ENCODE results near the gene LRP1B.

The LRP1B gene

DNA sequence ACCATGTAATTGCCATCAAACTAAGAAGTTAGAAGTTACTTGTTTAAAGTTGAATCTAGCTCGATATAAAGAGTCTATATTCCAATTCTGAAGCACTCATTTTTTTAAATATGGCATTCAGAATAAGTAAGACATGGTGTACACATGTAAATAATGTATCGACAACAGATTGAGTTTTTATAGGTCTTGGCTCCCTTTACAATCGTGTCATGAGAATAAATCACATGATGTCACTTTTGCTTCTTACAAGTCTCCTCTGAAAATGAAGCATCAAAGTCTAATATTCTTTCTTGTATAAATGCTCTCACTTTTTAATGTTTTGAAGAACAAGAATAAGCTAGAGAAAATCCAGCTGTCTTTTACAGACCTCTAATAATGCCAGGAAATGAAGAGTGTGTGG lies 33.1 kb downstream of the LRP1B start:
- Histone ChIP-seq H3K27me3 (ENCODE audit: insufficient read depth, low read length) (no peaks in the 10 kb centered on the region), H3K79me2 (ENCODE audit: insufficient read depth, low read length) (no peaks in the 10 kb centered on the region), H3K9me3 (ENCODE audit: low read length) (no peaks in the 10 kb centered on the region), H2AFZ (ENCODE audit: low read length) (no peak overlapping the region), H3K4me2 (ENCODE audit: low read length) (no peak overlapping the region), H4K20me1 (ENCODE audit: insufficient read depth, low read length) (no peaks in the 10 kb centered on the region), H3K4me3 (ENCODE audit: low read depth, low read length, poor library complexity, severe bottlenecking) (no peak overlapping the region), H3F3A (ENCODE audit: insufficient read depth, low read length) (no peaks in the 10 kb centered on the region), H3K9ac (ENCODE audit: low read length) (no peak overlapping the region), H3K4me1 (ENCODE audit: insufficient read depth, low read length, severe bottlenecking) (no peaks in the 10 kb centered on the region), H3K36me3 (ENCODE audit: insufficient read depth, low read length) (no peaks in the 10 kb centered on the region), H3K9me2 (ENCODE audit: low read depth, low read length) (no peaks in the 10 kb centered on the region), H3K27ac (ENCODE audit: low read depth, low read length, poor library complexity, severe bottlenecking) (no peak overlapping the region)
- no peak for TF ChIP-seq EZH2 (IDR thresholded peaks at IDR 0.05; ENCODE audit: borderline replicate concordance, low read length)
- TF ChIP-seq, protein P1, sequence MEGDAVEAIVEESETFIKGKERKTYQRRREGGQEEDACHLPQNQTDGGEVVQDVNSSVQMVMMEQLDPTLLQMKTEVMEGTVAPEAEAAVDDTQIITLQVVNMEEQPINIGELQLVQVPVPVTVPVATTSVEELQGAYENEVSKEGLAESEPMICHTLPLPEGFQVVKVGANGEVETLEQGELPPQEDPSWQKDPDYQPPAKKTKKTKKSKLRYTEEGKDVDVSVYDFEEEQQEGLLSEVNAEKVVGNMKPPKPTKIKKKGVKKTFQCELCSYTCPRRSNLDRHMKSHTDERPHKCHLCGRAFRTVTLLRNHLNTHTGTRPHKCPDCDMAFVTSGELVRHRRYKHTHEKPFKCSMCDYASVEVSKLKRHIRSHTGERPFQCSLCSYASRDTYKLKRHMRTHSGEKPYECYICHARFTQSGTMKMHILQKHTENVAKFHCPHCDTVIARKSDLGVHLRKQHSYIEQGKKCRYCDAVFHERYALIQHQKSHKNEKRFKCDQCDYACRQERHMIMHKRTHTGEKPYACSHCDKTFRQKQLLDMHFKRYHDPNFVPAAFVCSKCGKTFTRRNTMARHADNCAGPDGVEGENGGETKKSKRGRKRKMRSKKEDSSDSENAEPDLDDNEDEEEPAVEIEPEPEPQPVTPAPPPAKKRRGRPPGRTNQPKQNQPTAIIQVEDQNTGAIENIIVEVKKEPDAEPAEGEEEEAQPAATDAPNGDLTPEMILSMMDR (IDR thresholded peaks at IDR 0.05; ENCODE audit: low read length) = no peak

DNA sequence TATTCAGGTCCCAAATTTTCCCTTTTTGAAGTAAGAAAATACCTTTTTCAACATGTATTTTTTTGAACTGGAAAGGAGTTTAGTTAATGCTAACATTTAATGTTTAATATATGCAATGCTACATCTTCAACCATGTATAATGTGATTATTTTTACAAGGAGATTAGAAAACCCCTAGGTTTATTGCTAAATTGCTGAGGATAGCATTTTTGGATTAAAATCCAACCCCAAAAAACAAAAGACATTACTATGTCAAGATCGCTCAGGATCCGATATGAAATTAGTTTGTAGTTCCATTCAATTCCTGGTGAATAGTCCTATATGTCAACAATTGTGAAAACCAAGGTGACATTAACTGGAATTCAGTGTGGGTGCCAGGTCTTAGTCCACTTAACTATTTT lies 35.2 kb downstream of the LRP1B start:
- no peak overlapping the region for H2AFZ ChIP-seq (ENCODE audit: low read length)
- H3K9me2 ChIP-seq (ENCODE audit: low read depth, low read length) = no peaks in the 10 kb centered on the region
- H4K20me1 ChIP-seq (ENCODE audit: insufficient read depth, low read length) = no peaks in the 10 kb centered on the region
- no peak overlapping the region for H3K4me2 ChIP-seq (ENCODE audit: low read length)
- H3K79me2 ChIP-seq (ENCODE audit: insufficient read depth, low read length) = no peaks in the 10 kb centered on the region
- no peak overlapping the region for H3K27ac ChIP-seq (ENCODE audit: low read depth, low read length, poor library complexity, severe bottlenecking)
- no peak overlapping the region for H3K4me3 ChIP-seq (ENCODE audit: low read depth, low read length, poor library complexity, severe bottlenecking)
- no peak overlapping the region for H3K9ac ChIP-seq (ENCODE audit: low read length)
- no peaks in the 10 kb centered on the region for H3K9me3 ChIP-seq (ENCODE audit: low read length)
- H3K4me1 ChIP-seq (ENCODE audit: insufficient read depth, low read length, severe bottlenecking) = no peaks in the 10 kb centered on the region
- no peaks in the 10 kb centered on the region for H3F3A ChIP-seq (ENCODE audit: insufficient read depth, low read length)
- no peaks in the 10 kb centered on the region for H3K27me3 ChIP-seq (ENCODE audit: insufficient read depth, low read length)
- no peaks in the 10 kb centered on the region for H3K36me3 ChIP-seq (ENCODE audit: insufficient read depth, low read length)
- TF ChIP-seq, protein P1 (IDR thresholded peaks at IDR 0.05; ENCODE audit: low read length) = no peak
- TF ChIP-seq EZH2 (IDR thresholded peaks at IDR 0.05; ENCODE audit: borderline replicate concordance, low read length) = no peak

DNA sequence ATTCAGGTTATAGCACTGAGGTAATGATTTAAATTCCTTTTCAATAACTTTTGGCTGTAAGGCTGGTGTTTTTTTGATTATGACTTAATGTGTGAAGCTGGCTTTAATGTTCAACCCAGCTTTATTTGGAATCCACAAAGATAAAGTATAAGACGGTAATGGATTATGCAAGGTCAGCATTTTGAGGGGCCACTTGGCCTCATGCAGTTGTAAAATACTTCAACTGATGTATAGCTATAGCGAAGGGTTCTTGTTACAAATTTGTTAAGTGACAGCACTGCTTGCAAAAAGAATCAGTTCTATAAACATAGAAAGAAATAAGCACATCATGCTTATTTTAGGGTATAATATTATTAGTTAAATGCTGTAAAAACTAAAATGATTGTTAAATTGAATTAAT lies 36.6 kb downstream of the LRP1B start:
- Histone ChIP-seq H3K4me3 (ENCODE audit: low read depth, low read length, poor library complexity, severe bottlenecking) (no peak overlapping the region), H3K27ac (ENCODE audit: low read depth, low read length, poor library complexity, severe bottlenecking) (no peak overlapping the region), H3K36me3 (ENCODE audit: insufficient read depth, low read length) (no peaks in the 10 kb centered on the region), H3K9me2 (ENCODE audit: low read depth, low read length) (no peaks in the 10 kb centered on the region), H3F3A (ENCODE audit: insufficient read depth, low read length) (no peaks in the 10 kb centered on the region), H2AFZ (ENCODE audit: low read length) (no peak overlapping the region), H3K4me2 (ENCODE audit: low read length) (no peak overlapping the region), H3K79me2 (ENCODE audit: insufficient read depth, low read length) (no peaks in the 10 kb centered on the region), H3K9me3 (ENCODE audit: low read length) (no peaks in the 10 kb centered on the region), H3K27me3 (ENCODE audit: insufficient read depth, low read length) (no peaks in the 10 kb centered on the region), H4K20me1 (ENCODE audit: insufficient read depth, low read length) (no peaks in the 10 kb centered on the region), H3K9ac (ENCODE audit: low read length) (no peak overlapping the region), H3K4me1 (ENCODE audit: insufficient read depth, low read length, severe bottlenecking) (no peaks in the 10 kb centered on the region)
- TF ChIP-seq, protein P1 (IDR thresholded peaks at IDR 0.05; ENCODE audit: low read length) = no peak
- TF ChIP-seq EZH2 (IDR thresholded peaks at IDR 0.05; ENCODE audit: borderline replicate concordance, low read length) = no peak
